Umbilical cord (tissue), 2 donors: ENCODE data around the gene PLA2G3. TPM values are rescaled to one million over a fixed set of nuclear protein-coding genes. Genes with fewer than 3 reads are reported as not detected.
A peak's percentile ranks its signal among the peaks of the same experiment; 100 is the strongest.
"Not testable (repeated sequence)": the region's sequence is repeated elsewhere in the genome, so short reads cannot be mapped to it uniquely, and the experiment has no call there.

Source experiments
- DNase-seq: peaks from one replicate; pipeline ENCODE4 v3.0.0-alpha.2; 2015; ENCODE audit warnings: low spot score
- total RNA-seq: library from RNA; depleted of rRNA; stranded (reverse); fragments of >200 nt; gene quantifications from one replicate; pipeline ENCODE4 v1.2.3, GENCODE V29; 2014; ENCODE audit warnings: low replicate concordance; ENCODE audit not compliant: insufficient read depth

PLA2G3 gene
- total RNA-seq, 1 donor from 2014 or later, result 0.24 TPM

DNA sequence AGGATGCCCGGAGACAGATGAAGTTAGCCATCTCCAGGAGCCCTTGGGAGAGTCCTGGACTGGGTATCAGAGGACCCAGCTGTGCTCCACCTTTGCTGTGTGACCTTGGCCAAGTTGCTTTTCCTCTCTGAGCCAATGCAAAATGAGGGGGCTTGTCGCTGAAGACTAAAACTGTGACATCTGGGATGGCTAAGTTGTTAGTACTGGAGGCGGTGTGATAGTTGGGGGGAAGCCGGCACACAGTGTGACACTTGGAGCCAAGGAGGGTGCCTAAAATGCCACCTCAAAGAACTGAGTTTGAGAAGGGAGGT lies 17.1 kb downstream of the PLA2G3 start:
- DNase-seq, result no peak

DNA sequence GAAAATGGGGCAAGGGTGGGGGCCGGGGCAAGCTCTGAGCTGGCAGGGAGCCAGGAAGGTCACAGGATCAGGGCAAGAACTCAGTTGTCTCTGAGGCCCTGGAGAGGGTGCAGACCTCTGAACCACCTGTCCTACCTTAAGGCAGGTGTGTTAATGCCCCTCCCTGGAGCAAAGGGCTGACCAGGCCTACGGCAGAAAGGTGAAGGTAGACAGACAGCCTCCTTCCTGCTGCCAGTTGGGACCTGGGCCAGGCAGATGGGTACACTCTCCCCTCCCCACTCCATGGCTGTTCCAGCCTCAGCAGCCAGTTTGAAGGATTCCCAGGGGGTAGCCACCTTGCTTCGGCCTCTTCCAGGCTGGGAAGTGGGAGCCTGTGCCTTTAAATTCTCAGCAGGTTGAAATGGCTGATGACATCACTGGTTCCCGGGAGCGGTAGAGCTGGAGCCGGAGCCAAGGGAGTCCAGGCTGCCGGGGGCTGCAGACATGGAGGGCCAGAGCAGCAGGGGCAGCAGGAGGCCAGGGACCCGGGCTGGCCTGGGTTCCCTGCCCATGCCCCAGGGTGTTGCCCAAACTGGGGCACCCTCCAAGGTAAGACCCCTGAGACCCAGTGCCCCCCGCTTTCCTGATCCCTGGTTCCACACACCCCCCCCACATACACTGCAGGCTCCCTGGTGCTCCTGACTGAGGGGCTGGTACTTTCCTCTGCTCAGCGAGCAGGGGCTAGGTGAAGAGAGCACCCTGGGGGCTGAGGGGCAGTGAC lies 17.6 kb downstream of the PLA2G3 start, which contains the start of gene INPP5J:
INPP5J (plus strand) TSS at position 435 of the 760 bp plus-strand sequence; CDS start at position 484, 49 bp downstream.
- DNase-seq, result peak; percentile 68

DNA sequence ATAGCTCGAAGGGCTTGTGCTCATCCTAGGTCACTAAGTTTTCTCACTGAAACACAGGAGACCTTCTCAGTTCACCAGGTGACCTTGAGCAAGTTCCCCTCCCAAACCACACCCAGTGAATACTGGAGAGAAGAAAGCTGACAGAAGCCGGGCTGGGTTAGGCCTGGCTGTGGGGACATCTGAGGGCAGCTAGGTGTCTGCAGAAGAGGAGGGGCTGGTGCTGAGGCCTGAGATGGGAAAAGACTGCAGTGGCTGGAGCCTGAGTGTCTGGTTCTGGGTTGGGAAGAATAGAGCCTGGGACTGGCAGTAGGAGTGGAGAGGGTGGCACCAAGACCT lies 18.1 kb downstream of the PLA2G3 start:
- DNase-seq, result no peak

DNA sequence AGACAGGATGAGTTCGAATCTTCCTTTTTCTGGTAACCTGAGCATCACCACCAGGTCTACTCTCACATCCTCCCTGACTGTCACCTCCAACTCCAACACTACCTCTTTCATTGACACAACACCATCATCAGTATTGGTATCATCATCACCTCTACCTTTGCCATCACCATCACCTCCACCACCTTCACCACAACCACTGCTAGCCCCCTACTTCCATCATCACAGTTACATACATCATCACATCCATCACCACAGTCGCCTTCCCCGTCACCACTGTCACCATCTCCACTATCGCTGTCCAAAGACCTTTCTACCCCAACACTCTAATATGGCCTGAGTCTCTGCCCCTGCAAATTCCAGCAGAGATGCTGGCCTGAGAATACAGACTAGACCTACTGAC lies 18.9 kb downstream of the PLA2G3 start:
- DNase-seq, result no peak

DNA sequence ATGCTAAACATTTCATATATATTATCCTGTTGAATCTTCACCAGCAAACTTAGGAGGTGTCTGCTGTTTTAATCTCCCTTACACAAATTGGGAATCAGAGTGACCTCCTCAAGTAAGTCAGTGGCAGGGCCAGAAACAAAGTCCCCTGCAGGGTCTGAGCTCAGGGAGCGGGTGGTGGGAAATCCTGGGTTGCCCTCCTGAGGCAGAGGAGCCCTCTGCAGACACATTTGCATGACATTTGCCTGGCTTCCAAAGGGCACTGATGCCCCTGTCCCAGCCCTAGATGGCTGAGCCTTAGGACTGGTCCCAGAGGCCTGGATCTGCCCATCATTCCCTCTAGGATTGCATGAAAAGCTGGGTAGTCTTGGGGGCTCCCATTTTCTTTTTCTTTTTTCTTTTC lies 19.7 kb downstream of the PLA2G3 start:
- no peak for DNase-seq

DNA sequence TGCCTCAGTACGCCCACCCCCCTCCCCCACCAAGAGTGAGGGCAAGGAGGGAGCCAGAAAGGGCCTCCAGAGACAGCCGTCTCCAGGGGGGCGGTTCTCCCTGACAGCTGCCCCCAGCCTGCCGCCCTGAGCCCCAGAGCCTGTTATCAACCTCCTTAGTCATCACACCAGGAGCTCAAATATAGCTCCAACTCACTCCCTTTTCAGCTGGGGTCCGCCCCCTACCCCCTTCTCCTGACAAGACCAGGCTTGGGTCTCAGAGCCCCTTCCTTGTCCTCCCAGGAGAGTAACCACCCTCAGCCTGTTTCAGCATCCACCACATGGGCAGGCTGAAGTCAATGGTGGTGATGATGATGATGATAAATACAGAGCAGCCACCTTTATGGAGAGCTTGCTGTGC lies 20.1 kb downstream of the PLA2G3 start:
- peak; percentile 20 for DNase-seq

DNA sequence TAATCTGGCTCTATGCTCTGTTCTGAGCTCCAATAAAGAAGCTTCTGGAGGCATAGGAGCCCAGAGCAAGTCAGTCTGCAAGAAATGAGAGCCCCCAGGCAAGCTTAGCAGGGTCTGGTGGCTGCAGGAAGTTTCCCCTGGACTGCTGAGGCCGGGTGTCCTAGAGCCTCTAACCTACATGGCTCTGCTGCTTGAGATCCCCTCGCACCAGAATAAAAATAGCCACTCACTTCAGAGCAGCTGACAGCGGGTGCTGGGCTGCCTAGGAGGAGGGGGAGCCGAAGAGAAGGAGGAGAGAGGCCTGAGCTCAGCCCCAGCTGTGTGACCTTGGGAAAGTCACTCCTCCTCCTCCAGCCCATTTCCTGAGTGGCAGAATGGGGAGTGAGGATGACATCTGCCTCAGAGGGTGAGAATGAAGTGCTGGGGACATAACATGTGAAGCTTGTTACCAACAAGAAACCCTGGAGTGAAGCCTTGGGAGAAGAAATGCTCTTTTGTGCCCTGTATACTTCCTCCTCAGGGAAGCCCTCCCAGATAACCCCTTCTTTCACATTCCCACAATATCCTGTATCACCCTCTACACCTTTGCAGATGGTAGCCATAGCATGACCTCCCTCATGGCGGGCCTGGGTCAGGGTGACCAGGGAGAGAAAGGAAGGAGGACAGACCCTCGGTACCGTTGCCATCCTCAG lies 21.1 kb downstream of the PLA2G3 start:
- DNase-seq, result no peak

DNA sequence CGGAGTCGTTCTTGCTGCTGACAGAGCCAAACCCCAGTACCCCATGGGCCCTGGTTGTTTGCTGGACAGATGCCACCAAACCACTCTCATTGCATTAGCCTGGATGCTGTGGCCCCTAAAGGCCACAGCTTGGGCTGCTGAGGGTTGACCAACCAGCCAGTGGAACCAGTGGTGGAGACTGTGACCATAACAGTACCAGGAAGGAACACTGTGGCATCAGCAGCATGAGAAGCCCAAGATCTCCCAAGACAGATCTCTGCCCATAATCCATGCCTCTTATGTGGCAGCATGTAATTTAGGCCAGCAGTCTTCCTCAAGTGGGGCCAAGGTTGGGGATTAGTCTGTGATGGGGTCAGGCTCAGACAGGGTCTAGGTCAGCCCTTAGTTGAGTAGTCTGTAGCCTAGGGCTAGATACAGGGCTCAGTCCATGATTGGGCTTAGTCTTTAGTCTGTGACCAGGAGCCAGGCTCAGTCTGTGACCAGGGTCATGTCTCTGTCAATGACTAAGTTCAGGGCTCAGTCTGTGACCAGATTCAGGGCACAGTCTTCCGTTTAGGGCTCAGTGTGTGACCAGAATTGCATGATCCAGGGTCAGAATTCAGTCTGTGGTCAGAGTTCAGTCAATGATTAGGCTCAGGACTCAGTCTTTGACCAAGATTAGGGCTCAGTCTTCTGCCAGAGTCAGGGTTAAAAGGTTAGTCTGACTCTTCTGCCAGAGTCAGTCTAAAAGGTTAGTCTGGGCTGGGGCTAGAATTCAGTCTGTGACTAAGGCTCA lies 22.1 kb downstream of the PLA2G3 start:
- no peak for DNase-seq

DNA sequence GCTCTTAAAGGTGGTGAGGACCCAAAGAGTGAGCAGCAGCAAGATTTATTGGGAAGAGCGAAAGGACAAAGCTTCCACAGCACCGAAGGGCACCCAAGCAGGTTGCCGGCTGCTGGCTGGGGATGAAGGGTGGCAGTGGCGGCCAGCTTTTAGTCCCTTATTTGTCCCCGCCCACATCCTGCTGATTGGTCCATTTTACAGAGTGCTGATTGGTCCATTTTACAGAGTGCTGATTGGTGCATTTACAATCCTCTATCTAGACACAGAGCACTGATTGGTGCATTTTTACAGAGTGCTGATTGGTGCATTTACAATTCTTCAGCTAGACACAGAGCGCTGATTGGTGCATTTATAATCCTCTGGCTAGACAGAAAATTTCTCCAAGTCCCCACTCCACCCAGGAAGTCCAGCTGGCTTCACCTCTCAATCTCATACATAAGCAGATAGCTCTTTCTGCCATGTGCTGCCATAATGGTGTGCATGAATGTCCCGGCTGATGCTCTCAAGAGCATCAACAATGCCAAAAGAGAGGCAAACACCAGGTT lies 27.7 kb downstream of the PLA2G3 start:
- not testable (repeated sequence) for DNase-seq

DNA sequence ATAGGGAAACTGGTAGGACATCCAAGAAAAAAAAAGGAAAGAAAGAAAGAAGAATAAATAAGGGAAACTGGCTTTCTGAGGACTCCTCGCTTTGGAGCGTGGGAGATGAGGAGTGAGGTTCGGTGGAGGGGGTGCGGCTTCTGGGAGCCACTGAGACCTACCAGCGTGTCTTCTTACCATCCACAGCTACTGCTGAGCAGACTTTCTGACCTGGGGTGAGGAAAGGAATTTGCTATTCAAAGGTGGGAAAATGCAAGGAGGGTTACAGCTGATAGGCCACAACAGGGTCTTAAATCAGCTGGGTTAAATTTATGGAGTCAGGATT lies 32.5 kb downstream of the PLA2G3 start:
- DNase-seq, result no peak

DNA sequence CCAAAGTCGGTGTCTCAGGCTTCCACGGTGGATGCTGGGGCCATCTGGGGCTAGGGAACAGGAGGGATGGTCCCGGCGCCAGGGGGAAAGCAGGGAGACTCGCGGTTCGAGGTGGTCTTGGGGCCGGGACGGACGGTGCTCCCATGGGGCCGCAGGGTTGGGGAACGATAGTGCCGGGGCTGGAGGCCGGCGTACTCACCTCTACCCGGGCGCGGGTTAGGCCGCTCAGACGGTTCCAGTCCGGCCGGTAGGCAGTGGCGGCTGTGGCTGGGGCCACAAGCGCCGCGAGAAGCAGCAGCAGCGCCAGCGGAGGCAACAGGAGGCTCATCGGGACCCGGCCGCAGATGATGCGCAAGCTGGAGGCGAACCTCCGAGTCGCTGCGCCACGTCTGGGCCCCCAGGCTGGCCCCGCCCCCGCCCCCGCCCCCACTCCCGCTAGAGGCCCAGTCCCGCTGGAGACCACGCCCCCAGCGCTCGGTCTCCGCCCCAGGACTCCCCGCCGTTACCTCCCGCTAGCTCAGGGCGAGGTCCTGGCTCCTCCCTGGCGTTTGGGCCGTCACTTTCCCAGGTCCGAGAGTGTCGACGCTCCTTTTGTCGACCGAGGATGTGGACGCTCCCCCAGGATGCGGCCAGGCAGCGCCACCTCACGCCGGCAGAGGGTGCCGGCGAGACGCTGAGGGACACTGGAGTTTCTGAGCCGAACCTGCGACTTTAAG lies 33.0 kb downstream of the PLA2G3 start, which contains the start of gene SELENOM:
SELENOM (minus strand) TSS at position 391 of the 716 bp plus-strand sequence; CDS start at position 328, 63 bp downstream.
- DNase-seq, result peak; percentile 99

DNA sequence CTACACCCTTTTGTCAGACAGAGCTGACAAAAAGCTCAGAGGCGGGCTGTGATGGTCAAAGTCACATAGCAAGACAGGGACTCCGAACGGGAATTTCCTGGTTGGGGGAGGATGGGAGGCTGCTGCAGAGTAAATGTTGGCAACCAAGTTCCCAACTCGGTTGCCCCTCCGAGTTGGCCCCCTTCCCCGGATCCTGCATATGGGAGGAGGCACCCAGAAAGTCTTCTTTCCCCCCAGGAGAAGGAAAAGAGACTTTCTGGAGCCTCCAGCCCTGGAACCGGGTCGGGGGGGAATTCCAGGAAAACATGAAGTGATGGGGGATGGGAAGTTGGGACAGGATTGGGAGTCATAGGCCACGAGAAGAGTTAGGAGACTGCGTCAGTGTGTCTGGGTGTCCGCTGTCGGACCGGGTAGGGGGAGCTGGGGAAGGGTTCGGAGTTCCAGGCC lies 33.6 kb downstream of the PLA2G3 start:
- DNase-seq, result peak; percentile 59

DNA sequence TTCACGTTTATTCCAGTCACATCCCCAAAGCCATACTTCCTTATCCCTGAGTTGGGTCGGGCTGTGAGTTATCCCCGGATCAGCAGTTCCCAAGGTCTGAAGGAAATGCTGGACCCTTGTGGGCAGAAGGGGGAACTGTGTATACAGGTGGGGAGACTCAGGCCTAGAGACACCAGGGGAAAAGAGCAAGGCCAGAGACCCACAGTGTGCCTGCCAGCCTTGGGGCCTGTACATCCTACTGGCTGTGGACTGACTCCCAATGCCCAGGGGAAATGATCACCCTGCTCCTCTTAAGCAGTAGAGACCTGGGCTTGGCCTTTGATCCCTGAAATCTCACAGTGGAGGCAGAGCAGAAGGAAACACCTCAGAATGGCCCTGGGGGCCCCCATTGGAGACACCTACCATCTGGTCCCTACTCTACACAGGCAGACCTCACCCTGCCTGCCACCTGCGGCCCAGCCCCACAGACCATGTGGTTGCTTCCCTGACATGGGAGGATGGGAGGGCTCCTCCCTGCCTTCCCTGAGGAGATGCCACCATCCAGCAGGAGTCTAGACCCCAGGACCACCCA lies 34.2 kb downstream of the PLA2G3 start:
- DNase-seq, result peak; percentile 47

DNA sequence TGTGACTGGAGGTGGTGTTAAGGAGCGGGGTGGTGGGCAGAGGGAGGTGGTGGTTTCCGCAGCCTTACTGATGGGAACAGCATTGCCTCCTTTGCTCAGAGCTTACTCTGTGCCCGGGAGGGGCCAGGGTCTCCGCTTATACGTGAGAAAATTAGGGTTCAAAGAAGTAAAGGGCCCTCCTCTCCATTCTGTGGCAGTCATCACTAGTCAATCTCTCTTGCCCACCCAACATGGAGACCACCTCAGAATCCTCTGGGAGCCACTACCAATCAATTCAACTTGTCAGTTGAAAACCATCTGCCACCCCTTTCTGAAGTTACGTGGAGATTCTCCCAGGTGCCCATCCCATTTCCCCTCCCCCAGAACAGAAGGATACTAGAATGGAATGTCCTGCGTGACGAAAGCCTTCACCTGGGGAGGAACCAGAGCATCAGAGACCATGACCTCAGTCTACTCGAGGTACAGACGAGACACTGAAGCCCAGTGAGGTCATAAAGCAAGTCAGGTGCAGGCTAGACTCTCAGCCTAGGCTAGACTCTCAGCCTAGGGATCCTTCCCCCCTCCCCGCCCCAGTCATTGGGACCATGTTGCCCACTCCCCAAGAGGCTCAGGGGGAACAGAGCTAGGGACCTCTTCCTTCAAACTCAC lies 34.9 kb downstream of the PLA2G3 start:
- no peak for DNase-seq

DNA sequence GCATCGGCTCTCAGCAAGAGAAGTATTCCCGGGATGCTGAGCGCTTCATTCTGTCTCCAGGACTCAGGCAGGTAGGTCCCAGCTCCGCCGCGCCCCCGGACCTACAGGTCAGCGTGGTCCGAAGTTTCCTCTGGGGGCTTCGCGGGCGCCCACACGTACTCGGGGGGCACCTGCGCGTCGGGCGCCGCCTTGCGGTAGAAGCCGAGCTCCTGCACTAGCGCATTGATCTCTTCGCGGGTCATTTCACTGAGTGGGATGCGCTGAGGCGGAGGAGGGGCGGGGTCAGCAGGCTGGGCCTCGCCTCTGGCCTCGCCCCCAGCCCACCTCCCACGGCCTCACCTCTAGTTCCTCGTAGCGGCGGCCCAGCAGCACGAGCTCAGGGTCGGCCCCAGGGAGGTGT lies 35.4 kb downstream of the PLA2G3 start:
- DNase-seq, result no peak

DNA sequence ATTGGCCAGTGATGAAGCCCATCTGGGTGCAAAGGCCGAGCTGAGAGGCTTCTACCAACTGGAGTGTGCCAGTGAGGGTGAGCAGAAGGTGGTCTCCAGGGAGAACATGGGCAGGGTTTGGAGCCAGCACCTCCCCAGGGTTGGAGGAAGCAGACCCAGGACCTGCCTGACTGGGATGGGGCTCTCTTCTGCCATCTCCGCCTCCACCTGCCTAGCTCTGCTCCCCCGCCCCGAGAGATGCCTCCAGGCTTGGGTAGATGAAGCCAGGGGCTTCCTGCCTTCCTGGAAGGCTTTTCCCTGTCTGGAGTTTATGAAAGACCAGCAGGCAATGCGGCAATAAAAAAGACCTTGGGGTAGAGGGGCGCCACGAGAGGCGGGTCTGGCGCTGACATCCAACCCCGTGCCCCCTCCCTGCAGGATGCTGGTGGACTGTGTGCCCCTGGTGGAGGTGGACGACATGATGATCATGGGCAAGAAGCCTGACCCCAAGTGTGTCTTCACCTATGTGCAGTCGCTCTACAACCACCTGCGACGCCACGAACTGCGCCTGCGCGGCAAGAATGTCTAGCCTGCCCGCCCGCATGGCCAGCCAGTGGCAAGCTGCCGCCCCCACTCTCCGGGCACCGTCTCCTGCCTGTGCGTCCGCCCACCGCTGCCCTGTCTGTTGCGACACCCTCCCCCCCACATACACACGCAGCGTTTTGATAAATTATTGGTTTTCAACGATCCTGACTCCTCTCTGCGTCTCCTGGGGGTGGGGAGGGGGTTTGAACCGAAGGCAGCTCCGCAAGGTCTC lies 36.2 kb downstream of the PLA2G3 start:
- DNase-seq, result no peak

DNA sequence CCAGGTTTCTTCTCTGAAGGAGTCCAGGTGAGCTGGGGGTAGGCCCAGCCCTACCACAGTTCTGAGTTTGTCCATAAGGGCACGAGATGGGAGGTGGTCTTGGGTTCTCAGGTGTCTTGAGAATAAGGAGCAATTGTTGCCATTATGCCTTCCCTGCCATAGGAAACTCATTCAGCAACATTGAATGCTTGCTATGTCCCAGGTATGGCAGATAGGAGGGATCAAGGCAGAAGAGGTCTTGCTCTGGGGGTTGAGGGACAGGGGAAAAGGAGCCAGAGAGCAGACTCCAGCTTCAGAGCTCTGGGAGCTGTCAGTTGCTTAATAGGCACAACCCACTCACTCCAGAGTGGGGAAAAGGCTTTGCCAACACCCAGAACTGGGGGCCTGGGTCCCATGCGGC lies 37.2 kb downstream of the PLA2G3 start:
- DNase-seq, result no peak

DNA sequence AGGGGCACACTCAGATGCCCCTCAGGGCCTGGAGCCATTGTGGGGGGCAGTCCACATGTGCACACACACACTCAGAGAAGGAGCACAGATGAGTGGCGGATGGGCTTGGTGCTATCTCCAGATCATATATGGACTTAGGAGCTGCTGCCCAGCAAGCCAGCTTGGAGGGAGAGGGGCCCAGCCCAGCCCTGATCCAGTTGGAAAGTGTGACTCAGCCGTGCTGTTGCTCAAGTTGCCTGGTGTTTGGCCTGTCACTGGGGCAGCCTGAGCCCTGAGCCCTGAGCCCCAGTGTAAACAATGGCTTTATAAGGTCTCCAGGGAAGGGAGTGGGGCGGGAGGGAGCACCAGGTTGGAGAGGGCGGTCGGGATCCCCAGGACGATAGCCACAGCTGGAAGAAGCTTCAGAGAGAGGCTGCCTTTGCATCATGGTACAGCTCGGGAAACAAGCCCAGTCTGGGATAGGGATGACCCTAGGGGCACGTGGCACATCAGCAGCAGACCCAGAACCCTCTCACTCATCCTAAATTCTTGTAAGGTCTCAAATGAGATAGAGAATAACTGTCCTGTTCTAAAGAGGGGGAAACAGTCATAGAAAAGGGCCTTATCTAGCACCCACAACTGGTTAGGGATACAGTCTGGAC lies 37.7 kb downstream of the PLA2G3 start:
- DNase-seq, result peak; percentile 84

DNA sequence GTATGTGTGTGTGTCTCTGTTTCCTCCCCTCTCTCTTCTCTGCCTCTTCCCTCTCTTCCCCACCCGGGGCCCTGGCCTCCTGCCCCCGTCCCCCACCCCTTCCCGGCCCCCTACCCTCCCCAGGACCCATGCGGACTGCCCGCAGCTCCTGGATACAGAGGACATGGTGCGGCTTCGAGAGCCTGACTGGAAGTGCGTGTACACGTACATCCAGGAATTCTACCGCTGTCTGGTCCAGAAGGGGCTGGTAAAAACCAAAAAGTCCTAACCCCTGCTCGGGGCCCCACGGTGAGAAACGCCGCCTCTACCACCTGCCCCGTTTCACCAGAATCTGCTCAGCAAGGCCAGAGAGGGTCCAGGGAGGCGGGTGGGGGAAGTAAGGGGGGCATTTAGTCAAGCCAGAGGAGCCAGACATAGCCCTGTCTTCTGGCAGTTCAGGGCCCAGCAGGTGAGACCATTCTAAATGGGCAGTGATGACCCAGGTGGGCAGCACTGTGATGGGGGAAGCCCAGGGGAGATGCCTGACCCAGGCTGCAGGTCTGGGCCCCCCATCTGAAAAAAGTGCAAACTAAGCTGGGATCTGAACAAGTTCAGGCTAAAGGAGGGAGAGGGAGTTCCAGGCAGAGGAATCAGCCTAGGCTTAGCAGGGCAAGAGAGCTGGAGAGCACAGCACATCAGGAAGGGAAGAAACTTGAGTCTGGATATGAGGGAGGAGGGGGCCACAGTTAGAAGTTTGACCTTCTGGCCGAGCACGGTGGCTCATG lies 39.4 kb downstream of the PLA2G3 start:
- DNase-seq, result no peak
